DND-41 (cell line): ENCODE results near the gene F3.

Source experiments
- CTCF ChIP-seq: IDR thresholded peaks from 2 replicates; pipeline ENCODE4 v1.5.1; 2012; ENCODE audit warnings: borderline replicate concordance, low read length, moderate library complexity, mild to moderate bottlenecking; ENCODE audit not compliant: poor library complexity, severe bottlenecking; ENCODE audit errors: extremely low read depth
- EZH2 ChIP-seq: IDR thresholded peaks from 3 replicates; pipeline ENCODE4 v1.6.1; 2012; ENCODE audit warnings: borderline replicate concordance, low read depth, mild to moderate bottlenecking, moderate library complexity, low read length, inconsistent platforms; ENCODE audit not compliant: severe bottlenecking

GRCh38 chr1:94579876-94580294 lies 38.3 kb upstream of the F3 start:
- TF ChIP-seq CTCF: no peak
- TF ChIP-seq EZH2: no peak
